ENCODE results near the gene SLC6A18.
"Not testable (repeated sequence)": the region's sequence is repeated elsewhere in the genome, so short reads cannot be mapped to it uniquely, and the experiment has no call there.

The SLC6A18 gene

GRCh38 chr5:1216918-1217295 lies 8.3 kb upstream of the SLC6A18 start:
- no peak for DNase-seq

- no peak for DNase-seq
Observed at GRCh38 chr5:1217596-1218206, 7.5 kb upstream of the SLC6A18 start.

GRCh38 chr5:1218351-1219080 lies 6.7 kb upstream of the SLC6A18 start:
- no peak for DNase-seq

GRCh38 chr5:1219098-1219767 lies 5.9 kb upstream of the SLC6A18 start:
- DNase-seq: no peak

GRCh38 chr5:1219768-1220100 lies 5.4 kb upstream of the SLC6A18 start:
- DNase-seq: no peak

GRCh38 chr5:1220351-1220750 lies 4.8 kb upstream of the SLC6A18 start:
- DNase-seq: no peak

- no peak for DNase-seq
Observed at GRCh38 chr5:1220831-1221230, 4.3 kb upstream of the SLC6A18 start.

- DNase-seq: no peak
Observed at GRCh38 chr5:1221721-1222120, 3.5 kb upstream of the SLC6A18 start.

GRCh38 chr5:1222147-1222546 lies 3.0 kb upstream of the SLC6A18 start:
- DNase-seq: no peak

GRCh38 chr5:1222621-1223277 lies 2.4 kb upstream of the SLC6A18 start:
- DNase-seq: no peak

- DNase-seq: no peak
Observed at GRCh38 chr5:1223278-1223670, 1.9 kb upstream of the SLC6A18 start.

GRCh38 chr5:1224631-1225030 lies 550 bp upstream of the SLC6A18 start:
- DNase-seq: no peak

- no peak for DNase-seq
Observed at GRCh38 chr5:1226231-1226630, 1.1 kb downstream of the SLC6A18 start.

GRCh38 chr5:1226839-1227581 lies 1.8 kb downstream of the SLC6A18 start:
- DNase-seq: no peak

GRCh38 chr5:1227667-1228066 lies 2.5 kb downstream of the SLC6A18 start:
- DNase-seq: no peak

- no peak for DNase-seq
Observed at GRCh38 chr5:1228120-1228519, 2.9 kb downstream of the SLC6A18 start.

GRCh38 chr5:1229023-1229422 lies 3.8 kb downstream of the SLC6A18 start:
- not testable (repeated sequence) for DNase-seq

GRCh38 chr5:1229822-1230221 lies 4.6 kb downstream of the SLC6A18 start:
- no peak for DNase-seq

GRCh38 chr5:1230551-1230950 lies 5.4 kb downstream of the SLC6A18 start:
- no peak for DNase-seq

GRCh38 chr5:1231354-1231905 lies 6.2 kb downstream of the SLC6A18 start:
- DNase-seq: no peak

GRCh38 chr5:1232780-1233179 lies 7.6 kb downstream of the SLC6A18 start:
- DNase-seq: no peak

- no peak for DNase-seq
Observed at GRCh38 chr5:1235379-1235778, 10.2 kb downstream of the SLC6A18 start.

- DNase-seq: no peak
Observed at GRCh38 chr5:1235838-1236237, 10.7 kb downstream of the SLC6A18 start.
